GM19324 (cell line): ENCODE data around the gene RBM33.

Experiments used
- ATAC-seq: cut with Tn5 transposase; IDR thresholded peaks from one replicate; pipeline ENCODE4 v1.9.1; 2021; ENCODE audit warnings: mild to moderate bottlenecking, moderate library complexity; ENCODE audit not compliant: unreplicated experiment, low FRiP score

Gene RBM33

DNA sequence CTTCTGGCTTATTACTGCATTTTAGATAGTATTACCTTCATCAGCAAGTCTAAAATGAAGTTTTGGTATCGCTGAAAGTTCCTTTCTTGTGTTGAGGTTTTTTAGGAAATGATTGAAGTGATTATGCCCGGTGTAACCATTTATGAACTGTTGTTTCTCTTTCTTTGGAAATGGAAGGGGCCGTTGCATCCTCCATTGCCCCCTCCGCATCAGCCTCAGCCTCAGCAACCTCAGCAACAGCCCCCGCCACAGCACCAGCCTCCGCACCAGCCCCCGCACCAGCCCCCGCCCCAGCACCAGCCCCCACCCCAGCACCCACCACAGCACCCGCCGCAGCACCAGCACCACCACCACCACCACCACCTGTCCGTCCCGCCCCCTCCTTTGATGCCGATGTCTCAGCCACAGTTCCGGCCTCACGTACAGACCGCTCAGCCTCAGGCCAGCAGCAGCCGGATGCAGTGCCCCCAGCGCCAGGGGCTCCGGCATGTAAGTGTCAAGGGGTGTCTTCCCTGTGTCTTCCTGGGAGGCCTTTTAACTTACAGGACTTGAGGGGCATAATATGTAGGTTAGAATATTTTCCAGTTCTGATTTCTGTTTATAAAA, 95.2 kb downstream of the RBM33 start:
- no peak for ATAC-seq

DNA sequence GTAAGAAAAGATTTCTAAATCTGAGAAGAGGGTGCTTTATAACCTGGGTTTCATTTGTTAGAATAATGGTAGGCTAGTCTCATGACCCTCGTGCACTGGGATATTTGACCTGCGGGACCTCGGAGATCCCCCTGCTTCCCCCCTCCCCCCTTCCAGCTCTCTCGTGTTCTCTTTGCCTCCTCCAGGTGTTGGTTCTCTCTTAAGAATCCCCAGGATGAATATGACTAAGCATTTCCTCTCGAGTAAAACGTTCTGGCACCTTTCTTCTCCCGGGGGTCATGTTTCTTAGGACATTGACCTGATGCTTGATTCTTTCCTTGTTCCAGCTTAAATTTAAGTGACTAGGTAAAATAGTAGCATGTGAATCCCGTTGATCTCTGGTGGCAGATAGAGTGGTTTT, 96.6 kb downstream of the RBM33 start:
- no peak for ATAC-seq

DNA sequence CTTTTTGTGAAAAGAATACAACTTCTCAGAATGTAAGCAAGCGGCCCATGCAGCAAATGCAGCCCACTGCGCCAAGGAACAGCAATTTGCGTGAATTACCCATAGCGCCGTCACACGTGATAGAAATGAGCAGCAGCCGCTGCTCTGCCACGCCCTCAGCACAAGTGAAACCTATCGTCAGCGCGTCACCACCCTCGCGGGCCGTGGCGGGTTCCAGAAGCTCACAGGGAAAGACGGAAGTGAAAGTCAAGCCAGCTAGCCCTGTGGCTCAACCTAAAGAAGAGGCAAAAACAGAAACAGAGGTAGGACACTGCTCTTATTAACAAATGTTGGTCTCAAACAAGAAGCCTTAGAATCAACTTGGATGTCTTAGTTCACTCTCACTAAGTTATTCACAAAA, 97.3 kb downstream of the RBM33 start:
- ATAC-seq, result peak; percentile 81

- ATAC-seq, result no peak
Observed at GRCh38 chr7:155743177-155743576, 98.7 kb downstream of the RBM33 start.

DNA sequence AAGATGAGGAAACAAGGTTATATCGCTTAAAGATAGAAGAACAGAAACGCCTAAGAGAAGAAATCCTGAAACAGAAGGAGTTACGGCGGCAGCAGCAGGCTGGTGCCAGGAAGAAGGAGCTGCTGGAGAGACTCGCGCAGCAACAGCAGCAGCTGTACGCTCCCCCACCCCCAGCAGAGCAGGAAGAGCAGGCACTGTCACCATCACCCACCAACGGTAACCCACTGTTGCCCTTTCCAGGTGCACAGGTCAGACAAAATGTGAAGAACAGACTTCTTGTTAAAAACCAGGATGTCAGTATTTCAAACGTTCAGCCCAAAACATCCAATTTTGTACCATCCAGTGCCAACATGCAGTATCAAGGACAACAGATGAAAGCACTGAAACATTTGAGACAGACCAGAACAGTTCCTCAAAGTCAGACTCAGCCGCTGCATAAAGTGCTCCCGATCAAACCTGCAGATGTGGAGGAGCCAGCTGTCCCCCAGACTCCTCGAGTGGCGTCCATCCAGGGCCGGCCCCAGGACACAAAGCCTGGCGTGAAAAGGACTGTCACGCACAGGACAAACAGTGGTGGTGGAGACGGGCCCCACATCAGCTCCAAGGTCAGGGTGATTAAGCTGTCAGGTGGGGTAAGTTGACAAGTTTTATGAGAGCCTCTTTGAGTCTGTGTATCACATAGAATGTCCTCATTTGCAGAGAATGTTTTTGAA, 100.7 kb downstream of the RBM33 start:
- ATAC-seq, result no peak

DNA sequence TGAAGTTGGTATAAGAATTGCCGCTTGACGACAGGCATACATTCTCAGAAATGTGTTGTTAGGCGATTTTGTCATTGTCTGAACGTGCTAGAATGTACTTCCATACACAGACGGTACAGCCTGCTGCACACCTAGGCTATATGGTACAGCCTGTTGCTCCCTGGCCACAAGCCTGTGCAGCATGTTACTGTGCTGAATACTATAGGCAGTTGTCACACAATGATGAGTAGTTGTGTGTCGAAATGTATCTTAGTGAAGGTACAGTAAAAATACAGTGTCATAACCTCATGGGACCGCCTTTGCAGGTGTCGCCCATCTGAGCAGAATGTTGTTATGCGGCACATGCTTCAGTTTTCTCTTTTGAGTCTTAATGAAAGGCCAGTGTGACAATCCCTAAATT, 101.3 kb downstream of the RBM33 start:
- ATAC-seq, result peak; percentile 5

DNA sequence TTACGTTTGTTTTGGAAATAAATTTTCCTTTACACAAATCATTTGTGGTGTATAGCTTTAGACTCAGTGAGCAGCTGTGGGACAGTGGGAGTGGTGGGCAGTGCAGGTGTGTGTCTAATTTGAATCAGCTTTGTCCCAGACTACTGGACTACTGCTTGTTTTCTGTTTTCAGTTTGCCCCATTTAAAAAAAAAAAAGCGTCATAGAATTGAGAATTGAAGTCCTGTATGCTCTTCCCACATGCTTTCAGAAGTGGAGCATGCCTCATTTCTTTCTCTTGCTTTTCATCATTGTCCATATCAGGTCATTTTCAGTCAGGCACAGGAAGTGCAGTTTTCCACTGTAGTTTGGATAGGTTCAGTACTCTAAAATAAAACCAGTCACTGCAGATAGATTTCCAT, 101.7 kb downstream of the RBM33 start:
- ATAC-seq, result peak; percentile 52

GRCh38 chr7:155747209-155747608, 102.7 kb downstream of the RBM33 start:
- no peak for ATAC-seq

DNA sequence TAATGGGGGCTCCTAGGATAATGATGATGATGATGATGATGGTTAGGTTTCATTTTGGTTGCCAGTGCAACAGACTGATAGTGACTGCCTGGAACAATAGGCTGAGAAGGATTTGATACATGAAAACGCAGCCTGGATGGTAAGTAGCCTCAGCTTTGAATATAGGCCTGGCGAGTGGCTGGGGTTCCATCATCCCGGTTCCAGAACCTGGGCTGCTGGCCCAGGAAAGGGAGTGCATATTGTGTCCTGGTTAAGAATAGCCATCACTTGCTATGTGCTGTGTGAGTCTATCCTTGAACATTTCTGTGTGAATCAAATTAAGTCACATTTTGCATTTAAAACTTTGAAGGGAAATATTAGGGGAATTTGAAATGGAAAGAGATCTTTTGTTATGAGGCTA, 105.1 kb downstream of the RBM33 start:
- no peak for ATAC-seq

GRCh38 chr7:155750255-155751125, 106.0 kb downstream of the RBM33 start:
- no peak for ATAC-seq

DNA sequence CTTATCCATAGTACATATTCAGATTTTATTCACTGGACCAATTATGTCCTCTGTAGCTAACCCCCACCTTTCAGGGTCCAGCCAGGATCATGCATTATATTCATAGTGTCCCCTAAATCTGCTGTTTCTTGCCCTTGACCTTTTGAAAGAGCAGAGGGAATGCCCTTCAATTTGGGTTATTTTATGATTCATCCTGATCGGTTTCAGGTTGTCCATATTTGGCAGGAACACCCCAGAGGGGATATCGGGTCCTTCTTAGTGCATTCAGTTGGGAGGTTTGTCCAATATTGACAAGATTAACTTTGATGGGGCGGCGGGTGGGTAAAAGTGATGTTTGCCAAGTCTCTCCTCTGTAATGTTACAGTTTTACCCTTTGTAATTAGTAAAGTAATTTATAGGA, 106.9 kb downstream of the RBM33 start:
- ATAC-seq, result no peak

- ATAC-seq, result peak; percentile 70
Observed at GRCh38 chr7:155752756-155753445, 108.4 kb downstream of the RBM33 start.

- peak; percentile 43 for ATAC-seq
Observed at GRCh38 chr7:155753446-155753965, 109.0 kb downstream of the RBM33 start.

DNA sequence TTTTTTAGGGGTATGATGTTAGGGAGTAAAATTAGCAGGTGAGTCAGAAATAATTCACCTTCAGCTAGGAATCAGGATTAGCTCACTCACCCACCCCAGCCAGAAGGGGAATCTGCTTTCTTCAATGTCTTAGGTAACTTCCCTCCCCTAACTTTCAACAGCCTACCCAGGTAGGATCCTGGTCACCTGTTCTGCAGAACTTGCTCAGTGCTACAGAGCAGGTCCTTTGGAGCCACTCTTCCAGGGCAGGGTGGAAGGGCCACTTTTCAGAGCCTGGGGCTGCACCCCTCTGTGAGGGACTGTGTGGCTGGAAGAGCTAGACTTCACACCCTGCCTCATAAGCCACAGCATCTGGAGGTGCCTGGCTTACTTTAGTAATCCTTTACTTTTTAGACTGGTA, 109.7 kb downstream of the RBM33 start:
- no peak for ATAC-seq

GRCh38 chr7:155755026-155755425, 110.6 kb downstream of the RBM33 start:
- ATAC-seq, result no peak

- no peak for ATAC-seq
Observed at GRCh38 chr7:155756322-155756721, 111.9 kb downstream of the RBM33 start.

DNA sequence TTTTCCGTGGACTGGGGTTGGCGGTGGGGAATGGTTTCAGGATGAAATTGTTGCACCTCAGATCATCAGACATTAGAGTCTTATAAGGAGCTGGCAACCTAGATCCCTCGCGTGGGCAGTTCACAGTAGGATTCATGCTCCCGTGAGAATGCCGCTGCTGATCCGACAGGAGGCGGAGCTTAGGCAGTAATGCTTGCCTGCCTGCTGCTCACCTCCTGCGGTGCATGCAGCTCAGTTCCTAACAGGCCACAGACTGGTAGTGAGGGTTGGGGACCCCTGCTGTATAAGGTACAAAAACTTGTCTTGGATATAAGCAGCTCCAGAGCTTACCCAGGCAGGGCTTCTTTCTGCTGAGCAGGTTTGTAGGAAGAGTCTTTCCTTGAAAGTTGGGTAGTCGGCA, 113.9 kb downstream of the RBM33 start:
- ATAC-seq, result no peak

- ATAC-seq, result no peak
Observed at GRCh38 chr7:155759740-155760430, 115.4 kb downstream of the RBM33 start.

DNA sequence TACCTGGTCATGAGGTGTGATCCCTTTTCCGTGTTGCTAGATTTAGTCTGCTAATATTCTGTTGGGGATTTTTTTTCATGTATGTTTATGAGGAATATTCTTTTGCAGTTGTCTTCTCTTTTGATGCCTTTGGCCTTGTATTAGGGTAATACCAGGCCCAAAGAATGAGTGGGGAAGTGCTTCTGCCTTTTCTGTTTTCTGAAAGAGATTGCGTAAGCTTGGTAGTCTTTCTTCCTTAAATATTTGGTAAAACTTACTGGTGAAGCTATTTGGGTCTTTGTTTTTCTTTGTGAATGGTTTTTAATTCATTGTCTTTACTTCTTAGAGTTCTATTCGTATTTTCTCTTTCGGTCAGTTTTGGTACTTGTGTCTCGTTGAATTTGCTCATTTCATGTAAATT, 116.7 kb downstream of the RBM33 start:
- no peak for ATAC-seq

DNA sequence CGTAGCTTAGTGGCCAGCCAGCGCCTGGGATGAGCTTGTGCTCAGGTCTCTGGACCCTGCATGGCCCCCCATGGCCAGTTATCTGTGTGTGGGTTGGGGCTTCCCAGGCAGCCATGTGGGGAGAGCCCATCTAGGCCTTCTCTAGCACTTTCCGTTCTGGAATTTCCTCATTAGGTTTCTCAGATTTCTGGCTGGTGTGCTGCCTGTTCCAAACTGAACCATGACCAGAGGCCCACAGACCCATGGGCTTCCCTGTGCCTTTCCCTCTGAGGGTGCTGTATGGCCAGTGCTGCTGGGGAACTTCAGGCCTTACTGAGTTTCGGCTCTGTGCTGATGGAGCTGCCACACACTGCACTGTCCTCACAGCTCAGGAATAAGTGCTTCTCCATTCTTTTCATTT, 117.6 kb downstream of the RBM33 start:
- no peak for ATAC-seq
